ENCODE measurements around the gene ELOVL6. TPM values are rescaled to one million over a fixed set of nuclear protein-coding genes. Genes with fewer than 3 reads are reported as not detected.
A peak's percentile ranks its signal among the peaks of the same experiment; 100 is the strongest.
"Not testable (repeated sequence)": the region's sequence is repeated elsewhere in the genome, so short reads cannot be mapped to it uniquely, and the experiment has no call there.

Gene ELOVL6, protein sequence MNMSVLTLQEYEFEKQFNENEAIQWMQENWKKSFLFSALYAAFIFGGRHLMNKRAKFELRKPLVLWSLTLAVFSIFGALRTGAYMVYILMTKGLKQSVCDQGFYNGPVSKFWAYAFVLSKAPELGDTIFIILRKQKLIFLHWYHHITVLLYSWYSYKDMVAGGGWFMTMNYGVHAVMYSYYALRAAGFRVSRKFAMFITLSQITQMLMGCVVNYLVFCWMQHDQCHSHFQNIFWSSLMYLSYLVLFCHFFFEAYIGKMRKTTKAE
- total RNA-seq (2014; rRNA removed; shearing (Covaris generic)): 9.9 and 15.6 TPM in 2 replicates

GRCh38 chr4:110198435-110199416, at the start of gene ELOVL6:
ELOVL6 (minus strand) TSS chr4:110198615; CDS start chr4:110198335, 280 bp downstream.
- DNase-seq (ENCODE audit: low read depth): peak; percentile 73

DNA sequence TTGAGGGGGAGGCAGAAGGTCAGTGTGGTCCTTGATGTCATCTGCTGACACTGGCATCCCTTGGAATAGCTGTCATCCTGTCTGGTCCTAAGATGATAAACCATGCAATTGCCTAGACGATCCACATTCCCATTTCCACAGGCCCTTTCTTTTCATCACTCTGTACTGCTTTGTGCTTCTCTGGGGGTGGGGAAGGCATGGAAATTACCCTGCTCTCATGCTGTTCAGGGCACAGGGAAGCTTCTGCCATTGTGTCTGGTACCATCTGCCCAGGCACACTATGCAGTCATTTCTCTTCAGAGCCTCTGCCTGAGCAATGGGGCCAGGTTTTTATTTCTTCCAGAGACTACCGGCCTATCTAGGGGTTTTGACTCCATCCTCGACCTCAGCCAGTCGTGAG, 49.7 kb upstream of the ELOVL6 start:
- no peak for DNase-seq (ENCODE audit: low read depth)

- DNase-seq (ENCODE audit: low read depth): no peak
Observed at GRCh38 chr4:110247591-110247990, 49.2 kb upstream of the ELOVL6 start.

- peak; percentile 44 for DNase-seq (ENCODE audit: low read depth)
Observed at GRCh38 chr4:110245577-110245976, 47.2 kb upstream of the ELOVL6 start.

DNA sequence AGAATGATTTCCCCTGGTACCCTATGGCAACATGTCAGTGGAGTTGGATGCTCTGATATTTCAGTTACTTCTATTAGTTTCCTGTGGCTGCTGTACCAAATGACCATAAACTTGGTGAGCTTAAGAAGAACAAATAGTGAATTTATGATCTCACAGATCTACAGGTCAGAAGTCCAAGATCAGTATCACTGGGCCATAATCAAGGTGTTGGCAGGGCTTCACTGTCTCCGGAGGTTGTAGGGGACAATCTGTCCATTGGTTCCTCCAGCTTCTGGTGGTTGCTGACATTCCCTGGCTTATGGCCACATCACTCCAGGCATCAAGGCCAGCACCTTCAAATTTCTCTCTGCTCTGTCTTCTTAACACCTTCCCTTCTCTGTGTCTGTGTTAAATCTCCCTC, 37.9 kb upstream of the ELOVL6 start:
- no peak for DNase-seq (ENCODE audit: low read depth)

DNA sequence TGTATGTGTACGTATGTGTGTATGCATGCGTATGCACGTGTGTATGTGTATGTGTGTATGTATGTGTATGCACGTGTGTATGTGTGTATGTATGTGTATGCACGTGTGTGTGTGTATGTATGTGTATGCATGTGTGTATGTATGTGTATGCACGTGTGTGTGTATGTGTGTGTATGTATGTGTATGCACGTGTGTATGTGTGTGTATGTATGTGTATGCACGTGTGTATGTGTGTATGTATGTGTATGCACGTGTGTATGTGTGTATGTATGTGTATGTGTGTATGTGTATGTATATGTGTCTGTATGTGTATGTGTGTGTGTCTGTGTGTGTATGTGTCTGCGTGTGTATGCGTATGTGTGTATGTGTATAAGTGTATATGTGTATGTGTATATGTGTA, 35.2 kb upstream of the ELOVL6 start:
- DNase-seq (ENCODE audit: low read depth): not testable (repeated sequence)

DNA sequence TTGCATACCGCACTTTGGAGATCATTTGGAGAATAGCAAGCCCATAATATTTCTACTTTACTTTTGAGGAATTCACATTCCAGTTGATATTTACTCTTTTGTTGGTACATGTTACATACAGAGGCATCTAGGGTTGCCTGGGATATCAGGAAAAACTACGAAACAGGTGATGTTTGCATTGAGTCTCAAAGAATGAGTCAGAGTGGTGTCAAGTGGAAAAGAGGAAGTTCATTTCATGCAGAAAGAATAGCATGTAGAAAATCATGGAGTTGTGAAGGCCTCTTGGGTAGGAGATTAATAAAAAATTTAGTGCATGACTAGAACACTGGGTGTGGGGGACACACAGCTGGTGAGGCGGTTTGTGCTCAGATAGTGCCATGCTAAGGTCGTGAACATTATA, 33.5 kb upstream of the ELOVL6 start:
- DNase-seq (ENCODE audit: low read depth): no peak

DNA sequence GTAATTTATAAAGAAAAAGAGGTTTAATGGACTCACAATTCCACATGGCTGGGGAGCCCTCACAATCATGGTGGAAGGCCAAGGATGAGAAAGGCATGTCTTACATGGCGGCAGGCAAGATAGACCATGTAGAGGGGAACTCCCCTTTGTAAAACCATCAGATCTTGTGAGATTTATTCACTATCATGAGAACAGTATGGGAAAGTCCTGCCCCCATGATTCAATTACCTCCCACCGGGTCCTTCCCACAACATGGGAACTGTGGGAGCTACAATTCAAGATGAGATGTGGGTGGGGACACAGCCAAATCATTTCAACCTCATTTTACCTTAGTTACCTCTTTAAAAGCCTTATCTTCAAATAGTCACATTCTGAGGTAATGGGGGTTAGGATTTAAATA, 30.9 kb upstream of the ELOVL6 start:
- DNase-seq (ENCODE audit: low read depth): no peak

DNA sequence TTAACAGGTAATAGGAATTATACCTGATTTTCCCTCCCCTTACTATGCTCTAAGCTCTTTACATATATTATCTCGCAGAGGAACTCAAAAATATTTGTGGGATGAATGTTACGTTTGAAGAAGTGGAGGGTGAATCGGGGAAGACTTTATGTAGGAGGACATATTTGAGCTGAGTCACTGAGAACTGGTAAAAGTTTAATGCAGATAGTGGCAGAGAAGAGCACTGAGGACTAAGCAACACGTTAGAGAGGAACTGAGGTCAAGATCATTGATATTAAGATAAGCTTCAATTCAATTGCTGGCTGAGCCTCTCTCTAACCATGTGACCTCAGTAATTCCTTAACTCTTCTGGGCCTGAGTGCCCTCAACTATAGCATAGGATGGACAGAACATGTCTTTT, 26.4 kb upstream of the ELOVL6 start:
- DNase-seq (ENCODE audit: low read depth): no peak

DNA sequence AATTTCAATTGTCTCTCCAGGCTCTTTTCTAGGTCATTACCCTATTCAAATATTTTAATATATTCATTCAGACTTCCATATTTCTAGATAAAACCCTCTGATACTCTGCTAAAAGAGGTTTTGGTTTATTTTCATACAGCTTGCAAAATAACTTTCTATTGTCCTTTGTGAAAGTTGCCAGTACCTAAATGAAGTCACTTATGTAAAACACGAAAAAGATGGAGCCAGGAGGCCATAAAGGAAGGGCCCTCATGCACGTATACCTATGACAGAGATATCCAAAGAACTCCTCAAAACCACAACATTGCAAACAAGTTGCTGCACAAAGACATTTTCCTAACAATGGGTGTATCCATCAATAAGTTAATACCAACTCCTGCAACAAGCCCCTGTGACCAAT, 25.7 kb upstream of the ELOVL6 start:
- no peak for DNase-seq (ENCODE audit: low read depth)

- not testable (repeated sequence) for DNase-seq (ENCODE audit: low read depth)
Observed at GRCh38 chr4:110218935-110219334, 20.5 kb upstream of the ELOVL6 start.

DNA sequence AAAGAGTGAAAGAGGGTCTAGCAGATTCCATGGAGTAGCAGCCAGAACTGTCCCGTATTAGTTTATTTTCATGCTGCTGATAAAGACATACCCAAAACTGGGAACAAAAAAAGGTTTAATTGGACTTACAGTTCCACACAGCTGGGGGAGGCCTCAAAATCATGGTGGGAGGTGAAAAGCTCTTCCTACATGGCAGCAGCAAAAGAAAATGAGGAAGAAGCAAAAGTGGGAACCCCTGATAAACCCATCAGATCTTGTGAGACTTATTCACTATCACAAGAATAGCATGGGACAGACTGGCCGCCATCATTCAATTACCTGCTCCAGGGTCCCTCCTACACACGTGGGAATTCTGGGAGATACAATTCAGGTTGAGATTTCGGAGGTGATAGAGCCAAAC, 18.8 kb upstream of the ELOVL6 start:
- not testable (repeated sequence) for DNase-seq (ENCODE audit: low read depth)

DNA sequence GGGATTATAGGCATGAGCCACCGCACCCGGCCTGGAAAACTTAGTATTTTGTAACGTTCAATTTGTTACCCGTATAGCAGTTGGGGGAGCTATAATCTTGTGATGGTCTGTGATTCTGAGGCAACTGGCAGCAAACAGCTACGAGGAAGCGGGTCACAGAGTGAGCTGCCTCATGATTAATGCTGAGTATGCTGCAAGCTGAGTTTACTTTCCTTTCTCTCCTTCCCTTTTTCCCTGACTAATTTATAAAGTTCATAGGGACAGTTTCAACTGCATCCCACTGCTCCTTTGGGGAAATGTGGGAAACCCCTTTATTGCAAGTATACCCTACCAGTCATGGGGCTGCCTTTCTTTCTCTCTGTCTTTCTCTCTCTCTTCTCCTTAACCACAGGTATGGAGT, 17.7 kb upstream of the ELOVL6 start:
- peak; percentile 5 for DNase-seq (ENCODE audit: low read depth)

DNA sequence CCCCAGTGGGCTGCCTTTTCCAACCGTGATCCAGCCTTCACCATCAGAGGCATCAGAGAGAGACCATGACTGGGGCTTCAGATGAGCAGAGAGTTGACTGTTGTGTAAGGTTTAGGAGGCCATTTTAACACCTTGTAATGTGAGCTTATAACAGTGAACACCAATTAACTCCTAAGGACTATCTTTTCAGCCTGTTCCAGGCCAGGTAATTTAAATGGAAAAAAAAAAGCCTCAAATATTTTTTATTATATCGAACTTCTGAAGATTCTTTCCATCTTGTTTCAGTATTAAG, 13.3 kb upstream of the ELOVL6 start:
- no peak for DNase-seq (ENCODE audit: low read depth)

DNA sequence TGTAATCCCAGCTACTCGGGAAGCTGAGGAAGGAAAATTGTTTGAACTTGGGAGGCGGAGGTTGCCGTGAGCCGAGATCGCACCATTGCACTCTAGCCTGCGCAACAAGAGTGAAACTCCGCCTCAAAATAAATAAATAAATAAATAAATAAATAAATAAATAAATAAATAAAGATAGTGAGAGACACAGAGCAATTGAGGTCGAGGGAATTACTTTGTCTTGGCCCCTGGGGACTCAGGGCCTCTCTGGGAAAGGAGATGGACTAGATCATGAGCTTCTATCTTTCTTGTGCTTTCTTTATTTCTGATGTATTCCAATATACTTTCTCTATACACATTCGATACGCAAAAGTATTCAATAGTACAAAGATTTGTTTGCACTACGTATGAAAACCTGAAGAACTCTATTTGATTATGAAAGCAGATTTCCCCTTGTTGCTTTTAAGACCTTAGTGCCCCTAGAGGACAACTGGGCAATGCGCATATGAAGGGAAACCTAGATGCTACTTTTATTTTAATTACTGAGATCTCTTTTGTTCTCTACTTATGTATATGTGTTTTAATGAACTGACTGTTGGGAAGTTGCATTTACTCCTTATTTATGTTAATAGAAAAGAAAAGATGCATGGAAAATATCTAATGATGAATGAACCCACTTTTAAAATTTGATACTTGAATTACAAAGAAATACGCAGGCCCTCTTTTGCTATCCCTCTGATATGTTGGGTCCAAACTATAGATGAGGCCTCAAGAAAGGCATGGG, 12.8 kb upstream of the ELOVL6 start:
- DNase-seq (ENCODE audit: low read depth): peak; percentile 49

- DNase-seq (ENCODE audit: low read depth): no peak
Observed at GRCh38 chr4:110208419-110208818, 10.0 kb upstream of the ELOVL6 start.

DNA sequence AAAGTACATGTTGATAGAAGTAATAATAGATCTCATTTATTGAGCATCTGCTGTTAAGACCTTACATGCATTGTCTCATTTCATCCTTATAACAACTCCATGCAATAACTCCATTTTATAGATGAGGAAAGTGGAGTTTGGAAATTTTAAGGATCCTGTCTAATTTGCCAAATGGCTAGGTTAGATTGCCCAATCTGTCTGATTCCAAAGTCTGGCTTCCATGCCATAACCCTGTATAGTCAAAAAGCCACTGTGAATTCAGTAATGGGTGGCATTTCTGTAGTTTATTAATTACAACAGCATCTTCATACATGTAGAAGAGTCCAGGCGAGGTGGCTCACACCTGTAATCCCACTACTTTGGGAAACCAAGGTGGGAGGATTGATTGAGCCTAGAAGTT, 8.8 kb upstream of the ELOVL6 start:
- DNase-seq (ENCODE audit: low read depth): no peak

DNA sequence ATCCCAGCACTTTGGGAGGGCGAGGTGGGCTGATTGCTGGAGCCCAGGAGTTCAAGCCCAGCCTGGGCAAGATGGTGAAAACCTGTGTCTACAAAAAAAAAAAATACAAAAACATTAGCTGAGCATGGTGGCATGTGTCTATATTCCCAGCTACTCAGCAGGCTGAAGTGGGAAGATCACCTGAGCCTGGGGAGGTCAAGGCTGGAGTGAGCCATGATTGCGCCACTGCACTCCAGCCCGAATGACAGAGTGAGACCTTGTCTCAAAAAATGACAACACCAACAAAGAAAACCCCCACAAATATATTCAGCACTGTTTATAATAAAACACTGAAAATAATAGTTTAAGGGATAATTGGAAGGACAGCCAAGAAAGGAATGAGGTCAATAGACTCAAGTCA, 3.6 kb upstream of the ELOVL6 start:
- no peak for DNase-seq (ENCODE audit: low read depth)

GRCh38 chr4:110201502-110201901, 3.1 kb upstream of the ELOVL6 start:
- DNase-seq (ENCODE audit: low read depth): no peak

DNA sequence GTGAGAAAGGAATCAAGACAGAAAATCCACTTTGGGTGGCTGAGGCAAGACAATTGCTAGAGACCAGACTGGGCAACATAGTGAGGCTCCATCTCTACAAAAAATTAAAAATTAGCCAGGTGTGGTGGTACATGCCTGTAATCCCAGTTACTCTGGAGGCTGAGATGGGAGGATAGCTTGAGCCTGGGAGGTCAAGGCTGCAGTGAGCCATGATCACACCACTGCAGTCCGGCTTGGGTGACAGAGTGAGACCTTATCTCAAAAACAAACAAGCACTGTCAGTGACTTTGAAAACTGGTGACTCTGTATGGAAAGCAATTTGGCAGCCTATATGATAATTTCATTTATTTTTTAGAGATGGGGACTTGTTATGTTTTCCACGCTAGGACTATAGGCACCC, 2.3 kb upstream of the ELOVL6 start:
- no peak for DNase-seq (ENCODE audit: low read depth)

DNA sequence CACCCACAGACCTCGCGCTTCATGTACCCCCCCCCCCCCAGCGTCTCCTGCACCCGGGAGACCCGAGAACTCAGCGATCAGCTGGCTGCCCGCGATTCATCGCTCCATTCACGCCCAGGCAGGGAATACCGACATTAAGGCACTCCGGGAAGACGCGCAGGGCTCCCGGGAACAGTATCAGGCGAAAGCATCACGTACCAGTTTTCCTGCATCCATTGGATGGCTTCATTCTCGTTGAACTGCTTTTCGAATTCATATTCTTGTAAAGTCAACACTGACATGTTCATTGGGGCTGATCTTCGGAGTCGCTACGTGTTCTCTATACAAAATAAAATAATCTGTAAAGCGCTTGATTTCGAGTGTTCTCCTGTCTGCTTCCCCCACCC, 373 bp downstream of the ELOVL6 start:
- peak; percentile 40 for DNase-seq (ENCODE audit: low read depth)

- peak; percentile 38 for DNase-seq (ENCODE audit: low read depth)
Observed at GRCh38 chr4:110197529-110198042, 829 bp downstream of the ELOVL6 start.

Data from M059J (cell line).